DMS53 treated with DMSO at 0.1 percent for 48 hours (cell line): ENCODE data around the gene PHGDH.

Experiments used
- DNase-seq: peaks from one replicate; lab custom pipeline; 2025; ENCODE audit not compliant: unreplicated experiment; lab: John Stamatoyannopoulos, UW

The PHGDH gene

GRCh38 chr1:119711804-119712341 lies at the start of gene PHGDH:
TSS of gene PHGDH (plus strand) at chr1:119711934. CDS start at chr1:119712023, 89 bp downstream.
- peak; percentile 9 for DNase-seq

- no peak for DNase-seq
Observed at GRCh38 chr1:119662034-119662437, 49.7 kb upstream of the PHGDH start.

- DNase-seq = no peak
Observed at GRCh38 chr1:119664067-119664466, 47.7 kb upstream of the PHGDH start.

- DNase-seq = no peak
Observed at GRCh38 chr1:119667173-119667572, 44.6 kb upstream of the PHGDH start.

- no peak for DNase-seq
Observed at GRCh38 chr1:119670898-119671297, 40.8 kb upstream of the PHGDH start.

GRCh38 chr1:119673171-119673940 lies 38.4 kb upstream of the PHGDH start:
- no peak for DNase-seq

GRCh38 chr1:119674111-119674526 lies 37.6 kb upstream of the PHGDH start:
- no peak for DNase-seq

GRCh38 chr1:119674835-119675289 lies 36.9 kb upstream of the PHGDH start:
- DNase-seq = no peak

- peak; percentile 15 for DNase-seq
Observed at GRCh38 chr1:119675349-119676345, 36.1 kb upstream of the PHGDH start.

- DNase-seq = no peak
Observed at GRCh38 chr1:119676571-119677206, 35.0 kb upstream of the PHGDH start.

GRCh38 chr1:119679223-119679622 lies 32.5 kb upstream of the PHGDH start:
- no peak for DNase-seq

- DNase-seq = no peak
Observed at GRCh38 chr1:119680193-119680592, 31.5 kb upstream of the PHGDH start.

- DNase-seq = no peak
Observed at GRCh38 chr1:119680723-119681122, 31.0 kb upstream of the PHGDH start.

- DNase-seq = no peak
Observed at GRCh38 chr1:119681560-119681959, 30.2 kb upstream of the PHGDH start.

GRCh38 chr1:119682141-119682540 lies 29.6 kb upstream of the PHGDH start:
- no peak for DNase-seq

GRCh38 chr1:119683893-119684292 lies 27.8 kb upstream of the PHGDH start:
- no peak for DNase-seq

GRCh38 chr1:119686661-119687060 lies 25.1 kb upstream of the PHGDH start:
- DNase-seq = peak; percentile 23

GRCh38 chr1:119687434-119688079 lies 24.2 kb upstream of the PHGDH start:
- no peak for DNase-seq

GRCh38 chr1:119688810-119689209 lies 22.9 kb upstream of the PHGDH start:
- DNase-seq = no peak

- no peak for DNase-seq
Observed at GRCh38 chr1:119689511-119689910, 22.2 kb upstream of the PHGDH start.
